ENCODE data around the gene CTF1.

- TF ChIP-seq CTCF (IDR thresholded peaks at IDR 0.05), result no peak
- TF ChIP-seq EP300 (IDR thresholded peaks at IDR 0.05), result no peak
- no peak for TF ChIP-seq POLR2A (IDR thresholded peaks at IDR 0.05)
Observed at GRCh38 chr16:30900588-30900987, 4.2 kb downstream of the CTF1 start.

Measured in tibial nerve (tissue), 4 donors.